EH (cell line): Measurements from ENCODE around the gene C14orf180.

Experiments used
- DNase-seq: peaks from one replicate; pipeline ENCODE4 v3.0.0-alpha.2; 2015; ENCODE audit warnings: low read depth

C14orf180 gene

DNA sequence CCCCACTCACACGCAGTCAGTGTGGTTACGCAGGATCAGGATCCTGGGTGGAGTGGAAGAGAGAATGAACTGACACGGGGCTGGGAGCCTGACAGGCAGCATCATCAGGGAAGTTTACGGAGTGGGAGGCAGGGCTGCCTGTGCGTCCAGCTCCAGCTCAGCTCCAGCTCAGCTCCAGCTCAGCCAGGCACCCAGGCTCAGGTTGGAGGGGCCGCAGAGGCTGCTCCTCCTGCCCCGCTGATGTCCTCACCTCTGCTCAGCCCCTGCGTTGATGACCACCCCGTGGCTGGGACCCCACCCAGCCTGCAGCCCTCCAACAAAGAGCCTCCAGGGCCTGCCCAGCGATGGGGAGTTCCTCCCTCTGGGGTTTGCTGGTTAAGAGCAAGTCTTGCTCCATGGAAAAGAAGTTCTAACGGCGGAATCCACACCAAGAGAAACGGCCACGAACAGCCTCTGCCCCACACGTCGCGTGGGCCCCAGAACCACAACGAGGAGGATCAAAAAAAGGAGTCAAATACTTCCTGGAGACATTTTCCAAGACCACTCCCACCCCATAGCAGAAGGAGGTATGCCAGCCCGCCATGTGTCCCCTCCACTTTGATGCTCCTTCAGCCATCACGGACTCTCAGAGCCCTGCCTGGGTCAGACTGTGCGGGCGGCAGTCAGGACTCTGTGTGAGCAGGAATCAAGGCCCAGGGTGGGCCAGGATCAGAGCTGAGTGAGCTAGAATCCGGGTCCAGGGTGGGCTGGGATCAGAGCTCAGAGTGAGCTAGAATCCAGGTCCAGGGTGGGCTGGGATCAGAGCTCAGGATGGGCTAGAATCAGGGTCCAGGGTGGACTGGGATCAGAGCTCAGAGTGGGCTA, 17.7 kb upstream of the C14orf180 start:
- DNase-seq: no peak

- no peak for DNase-seq
Observed at GRCh38 chr14:104562606-104563005, 17.0 kb upstream of the C14orf180 start.

DNA sequence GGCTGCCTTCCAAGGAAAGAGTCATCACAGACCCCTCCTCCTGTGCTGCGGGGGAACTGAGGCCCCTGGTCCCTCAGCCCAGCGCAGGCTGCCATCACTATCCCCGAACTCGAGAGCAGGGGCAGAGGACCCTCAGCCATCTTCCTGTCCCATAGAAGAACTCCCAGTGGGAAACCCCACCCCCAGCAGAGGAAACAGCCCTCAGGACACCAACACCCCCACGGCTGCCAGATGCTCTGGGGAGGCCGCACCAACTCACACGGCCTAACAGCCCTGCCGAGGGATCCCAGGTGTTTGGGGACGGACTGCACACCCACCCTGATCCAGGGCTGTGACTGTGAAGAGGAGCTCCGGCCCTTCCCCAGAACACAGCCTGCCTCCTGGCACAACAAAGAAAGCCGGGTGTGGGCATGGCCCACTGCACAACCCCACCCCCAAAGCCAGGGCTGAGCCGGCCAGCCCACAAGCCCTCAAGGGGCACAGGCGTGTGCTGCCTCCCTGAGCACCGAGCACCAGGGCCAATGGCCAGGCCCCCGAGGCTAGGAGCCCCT, 16.3 kb upstream of the C14orf180 start:
- no peak for DNase-seq

DNA sequence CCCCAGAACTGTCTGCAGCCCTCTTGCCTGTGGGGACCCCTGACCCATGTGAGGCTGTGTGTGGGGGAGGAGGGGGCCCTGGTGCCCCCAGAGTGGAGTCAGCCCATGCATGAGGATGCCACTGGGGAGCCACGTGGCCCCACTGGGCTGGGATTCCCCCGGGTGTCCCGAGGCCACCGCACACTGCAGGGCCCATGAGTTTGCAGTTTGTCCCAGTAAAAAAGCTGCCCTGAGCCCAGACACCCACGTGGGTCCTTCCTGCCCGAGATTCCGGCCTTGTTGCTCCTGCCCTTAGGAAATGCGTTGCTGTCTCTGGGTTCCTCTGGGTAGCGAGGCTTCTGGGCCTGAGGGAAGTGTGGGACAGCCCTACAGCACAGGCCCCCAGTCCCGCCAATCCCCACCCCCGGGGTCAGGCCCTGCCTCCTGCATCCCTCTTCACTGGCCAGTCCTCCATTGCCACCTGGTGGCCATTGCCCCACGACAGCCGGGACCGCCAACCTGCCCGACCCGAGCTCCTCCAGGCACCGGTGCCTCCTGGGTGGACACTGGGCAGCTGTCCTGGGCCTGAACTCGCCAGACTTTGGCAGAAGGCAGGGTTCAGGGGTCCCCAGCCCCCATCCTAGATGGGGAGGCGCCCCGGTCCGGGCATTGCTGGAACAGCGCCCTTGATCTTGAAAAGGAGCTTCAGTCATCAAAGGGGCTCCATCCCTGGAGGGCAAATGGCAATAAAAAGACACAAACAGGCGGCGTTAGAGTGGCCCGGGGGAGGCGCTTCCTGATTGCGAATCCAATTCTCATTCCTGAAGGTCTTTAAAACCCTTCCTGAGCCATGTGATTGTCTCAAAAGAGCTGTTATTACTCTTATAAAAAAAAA, 15.6 kb upstream of the C14orf180 start:
- DNase-seq: peak; percentile 46

- no peak for DNase-seq
Observed at GRCh38 chr14:104564744-104565679, 14.6 kb upstream of the C14orf180 start.

DNA sequence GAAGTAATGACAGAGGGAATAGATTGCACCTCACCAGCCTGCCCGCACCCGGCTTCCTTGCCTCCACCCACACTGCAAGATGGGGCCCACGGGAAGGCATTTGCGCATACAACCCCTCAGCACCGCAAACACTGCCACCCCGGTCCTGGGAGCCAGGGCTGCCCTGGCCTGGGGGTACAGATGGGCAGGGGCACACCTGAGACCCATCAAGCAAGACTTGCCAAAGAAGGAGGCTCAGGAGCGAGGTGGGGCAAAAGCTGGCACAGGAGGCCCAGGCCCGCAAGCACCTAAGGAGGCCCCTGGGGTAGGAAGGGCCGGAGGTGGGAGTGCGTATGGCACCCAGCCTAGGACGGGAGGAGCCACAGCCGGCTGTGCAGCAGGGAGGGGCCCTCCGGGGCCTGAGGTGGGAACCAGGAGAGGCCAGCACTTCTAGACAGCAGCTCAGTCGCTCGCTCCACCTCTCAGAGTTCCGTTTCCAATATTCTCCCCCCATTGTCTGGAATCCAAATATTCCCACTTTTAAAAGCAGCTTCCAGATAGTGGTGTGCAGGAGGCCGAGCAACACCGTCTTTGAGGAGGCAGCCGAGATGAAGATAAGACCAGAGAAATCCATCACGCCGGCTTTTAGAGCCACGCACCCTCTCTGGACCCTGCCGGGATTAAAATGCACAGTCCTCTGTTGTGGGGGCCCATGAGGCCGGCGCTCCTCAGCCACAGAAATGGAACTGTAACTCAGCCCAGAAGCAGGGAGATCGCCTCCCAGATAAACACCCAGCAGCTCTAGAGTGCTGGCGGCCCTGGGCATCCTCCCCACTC, 12.2 kb upstream of the C14orf180 start:
- no peak for DNase-seq

GRCh38 chr14:104567957-104568225, 11.7 kb upstream of the C14orf180 start:
- no peak for DNase-seq

- no peak for DNase-seq
Observed at GRCh38 chr14:104568620-104569019, 10.9 kb upstream of the C14orf180 start.

GRCh38 chr14:104569435-104569834, 10.1 kb upstream of the C14orf180 start:
- DNase-seq: no peak

GRCh38 chr14:104571246-104571645, 8.3 kb upstream of the C14orf180 start:
- no peak for DNase-seq

GRCh38 chr14:104572024-104572626, 7.4 kb upstream of the C14orf180 start:
- no peak for DNase-seq

GRCh38 chr14:104572668-104573067, 6.9 kb upstream of the C14orf180 start:
- DNase-seq: no peak

- no peak for DNase-seq
Observed at GRCh38 chr14:104573930-104574329, 5.6 kb upstream of the C14orf180 start.

DNA sequence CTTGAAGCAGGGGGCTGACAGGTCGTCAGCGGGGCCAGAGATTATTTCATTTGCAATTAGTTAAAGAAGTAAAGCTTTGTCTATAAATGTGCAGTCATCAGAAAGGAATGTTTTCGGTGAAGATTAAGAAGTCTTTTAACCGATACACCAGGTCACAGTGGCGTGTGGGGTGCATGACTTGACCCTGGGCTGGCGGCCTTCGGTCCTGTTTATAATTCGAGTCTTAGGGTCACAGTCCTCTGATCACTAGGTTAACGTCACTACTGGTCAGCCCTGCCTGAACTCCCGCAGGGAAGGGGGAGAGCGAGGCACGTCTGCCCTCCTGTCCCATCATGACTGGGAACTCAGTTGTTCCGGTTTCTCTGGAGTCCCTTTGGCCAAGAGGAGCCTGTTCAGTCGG, 5.0 kb upstream of the C14orf180 start:
- DNase-seq: no peak

DNA sequence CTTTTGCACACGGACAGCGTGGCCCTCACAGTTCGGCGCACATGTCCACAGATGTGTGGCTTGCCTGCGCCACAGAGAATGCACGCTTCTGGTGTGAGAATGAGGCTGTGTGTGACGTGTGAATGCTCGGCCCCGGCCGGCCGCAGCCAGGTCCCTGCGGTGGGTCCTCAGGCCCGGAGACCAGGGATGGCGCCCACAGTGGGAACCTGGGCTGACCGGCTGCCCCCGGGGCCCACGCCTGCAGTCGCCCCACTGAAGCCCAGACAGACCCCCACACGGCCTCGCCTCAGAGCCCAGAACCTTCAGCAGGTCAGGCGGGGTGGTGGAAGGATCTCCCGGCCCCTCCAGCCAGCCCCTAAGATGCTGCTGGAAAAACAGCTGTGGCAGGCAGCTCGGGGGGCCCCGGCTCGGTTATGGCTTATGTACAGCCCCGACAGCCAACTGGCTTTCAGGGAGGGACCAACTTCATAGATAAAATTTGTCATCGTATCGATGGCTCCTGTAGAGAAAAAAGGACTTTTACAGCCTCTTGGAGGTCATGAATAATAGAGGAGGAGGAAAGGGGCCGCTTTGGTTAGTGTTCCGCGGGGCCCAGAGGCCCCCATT, 4.5 kb upstream of the C14orf180 start:
- DNase-seq: no peak

- no peak for DNase-seq
Observed at GRCh38 chr14:104576232-104576969, 3.2 kb upstream of the C14orf180 start.

DNA sequence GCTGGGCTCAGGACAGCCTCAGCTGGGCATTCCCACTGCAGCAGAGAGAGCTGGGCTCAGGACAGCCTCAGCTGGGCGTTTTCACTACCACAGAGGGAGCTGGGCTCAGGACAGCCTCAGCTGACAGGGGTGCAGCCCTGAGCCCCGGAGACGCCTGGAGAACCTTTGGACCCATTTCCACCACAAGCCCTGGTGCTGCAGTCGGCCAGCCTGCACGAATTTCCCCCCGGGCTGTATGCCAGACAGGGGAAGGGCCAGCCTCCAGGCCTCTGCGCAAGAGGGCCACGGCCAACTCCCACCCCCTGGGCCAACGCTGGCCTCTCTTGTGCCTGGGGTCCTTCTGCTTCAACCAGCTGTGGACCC, 2.6 kb upstream of the C14orf180 start:
- DNase-seq: no peak

- DNase-seq: no peak
Observed at GRCh38 chr14:104577426-104577825, 2.1 kb upstream of the C14orf180 start.

DNA sequence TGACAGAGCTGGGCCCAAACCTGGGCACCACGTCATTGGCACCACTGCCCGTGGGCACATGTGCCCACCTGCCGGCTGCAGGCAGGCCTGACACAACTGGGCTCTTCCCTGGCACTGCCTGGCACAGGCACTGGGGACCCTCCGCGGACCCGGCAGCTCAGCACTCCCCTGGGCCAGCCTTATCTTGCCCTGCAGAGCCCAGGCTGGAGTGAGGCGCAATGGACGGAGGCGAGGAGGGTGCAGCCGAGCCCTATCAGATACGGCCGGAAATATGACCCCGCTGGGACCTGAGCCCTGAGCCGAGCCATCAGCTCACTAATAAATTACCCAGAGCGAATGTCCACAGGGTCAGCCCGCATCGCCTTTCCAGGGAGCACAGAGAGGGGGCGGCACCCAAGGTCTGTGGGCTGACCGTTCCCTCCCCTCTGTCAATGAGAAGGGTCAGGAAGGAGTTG, 1.7 kb upstream of the C14orf180 start:
- DNase-seq: no peak
